ENCODE data around the gene LEPR. TPM values are rescaled to one million over a fixed set of nuclear protein-coding genes. Genes with fewer than 3 reads are reported as not detected.
"Not testable (repeated sequence)": the region's sequence is repeated elsewhere in the genome, so short reads cannot be mapped to it uniquely, and the experiment has no call there.

Gene LEPR
- total RNA-seq, 2 donors from 2014 or later = 4.6 to 9.2 TPM

DNA sequence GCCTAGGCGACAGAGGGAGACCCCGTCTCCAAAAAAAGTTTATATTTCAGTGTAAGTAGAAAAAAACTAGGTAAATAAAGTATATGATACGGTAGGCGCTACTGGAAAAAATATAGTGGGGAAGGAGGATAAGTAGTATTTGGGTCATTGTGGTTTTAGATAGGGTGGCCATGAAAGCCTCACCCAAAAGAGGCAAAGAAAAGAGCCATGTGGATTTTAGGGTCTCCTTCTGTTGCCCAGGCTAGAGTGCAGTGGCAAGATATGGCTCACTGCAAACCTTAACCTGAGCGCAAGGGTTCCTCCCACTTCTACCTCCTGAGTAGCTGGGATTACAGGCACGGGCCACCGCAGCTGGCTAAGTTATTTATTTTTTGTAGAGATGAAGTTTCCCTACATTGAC is 17.1 kb downstream of the LEPR start:
- no peaks in the 10 kb centered on the region for H3K27me3 Mint-ChIP-seq
- H3K9me3 Mint-ChIP-seq = no peaks in the 10 kb centered on the region
- ATAC-seq (replicated peaks) = no peak
- peaks cover 5% of the 10 kb centered on the region for H3K4me1 Mint-ChIP-seq
- no peak overlapping the region for H3K27ac Mint-ChIP-seq
- H3K4me3 Mint-ChIP-seq = no peak overlapping the region
- peaks cover 8% of the 10 kb centered on the region for H3K36me3 Mint-ChIP-seq (ENCODE audit: low read depth)

- no peak overlapping the region for H3K4me3 Mint-ChIP-seq
- H3K9me3 Mint-ChIP-seq = no peaks in the 10 kb centered on the region
- H3K4me1 Mint-ChIP-seq = no peaks in the 10 kb centered on the region
- H3K27ac Mint-ChIP-seq = no peak overlapping the region
- ATAC-seq (replicated peaks) = no peak
- no peaks in the 10 kb centered on the region for H3K36me3 Mint-ChIP-seq (ENCODE audit: low read depth)
- no peaks in the 10 kb centered on the region for H3K27me3 Mint-ChIP-seq
Observed at GRCh38 chr1:65440322-65440900, 19.9 kb downstream of the LEPR start.

DNA sequence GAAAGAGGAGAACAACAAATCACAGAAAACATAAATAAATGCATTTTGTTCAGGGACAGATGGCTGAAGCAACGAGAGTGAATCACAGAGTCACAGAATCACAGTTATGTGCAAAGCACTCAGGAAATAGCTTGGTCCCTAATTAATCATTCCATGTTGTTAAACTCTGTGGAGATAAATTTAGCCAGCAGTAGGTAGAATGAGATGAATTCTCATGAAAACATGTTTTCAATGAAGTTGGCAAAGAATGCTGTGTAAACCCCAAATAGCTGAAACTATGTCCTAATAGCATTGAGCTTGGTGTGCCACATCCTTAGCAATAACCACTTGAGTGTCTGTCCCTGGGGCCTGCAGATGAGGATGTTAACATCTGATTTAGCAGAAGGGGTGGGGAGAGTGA is 20.4 kb downstream of the LEPR start:
- H3K27me3 Mint-ChIP-seq = no peaks in the 10 kb centered on the region
- H3K27ac Mint-ChIP-seq = no peak overlapping the region
- H3K4me1 Mint-ChIP-seq = no peaks in the 10 kb centered on the region
- ATAC-seq (replicated peaks) = no peak
- H3K4me3 Mint-ChIP-seq = no peak overlapping the region
- no peaks in the 10 kb centered on the region for H3K9me3 Mint-ChIP-seq
- no peaks in the 10 kb centered on the region for H3K36me3 Mint-ChIP-seq (ENCODE audit: low read depth)

DNA sequence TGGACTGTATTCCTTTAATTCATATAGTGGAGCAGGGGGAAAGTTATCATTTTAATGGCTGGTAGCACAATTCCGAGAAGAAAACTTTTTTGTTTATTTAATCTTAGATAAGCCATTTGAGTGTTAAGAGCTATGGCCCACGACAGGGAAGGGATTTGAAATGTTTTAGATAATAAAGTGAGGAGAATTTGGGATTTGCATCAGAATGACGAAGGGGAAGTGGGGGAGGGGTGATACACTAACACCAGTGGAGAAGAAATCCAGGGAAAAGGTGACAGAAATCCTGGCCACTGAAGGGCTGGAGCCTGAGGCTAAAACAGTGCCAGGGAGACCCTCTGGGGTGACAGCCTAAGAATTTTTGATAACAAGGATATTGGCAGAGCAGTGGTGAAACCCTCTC is 21.0 kb downstream of the LEPR start:
- no peaks in the 10 kb centered on the region for H3K9me3 Mint-ChIP-seq
- no peaks in the 10 kb centered on the region for H3K36me3 Mint-ChIP-seq (ENCODE audit: low read depth)
- ATAC-seq (replicated peaks) = no peak
- H3K27ac Mint-ChIP-seq = no peak overlapping the region
- no peaks in the 10 kb centered on the region for H3K4me1 Mint-ChIP-seq
- no peak overlapping the region for H3K4me3 Mint-ChIP-seq
- no peaks in the 10 kb centered on the region for H3K27me3 Mint-ChIP-seq

GRCh38 chr1:65442442-65442841 is 22.0 kb downstream of the LEPR start:
- Mint-ChIP-seq H3K27ac (no peak overlapping the region), H3K4me1 (no peaks in the 10 kb centered on the region), H3K36me3 (ENCODE audit: low read depth) (no peaks in the 10 kb centered on the region), H3K9me3 (no peaks in the 10 kb centered on the region), H3K4me3 (no peak overlapping the region), H3K27me3 (no peaks in the 10 kb centered on the region)
- no peak for ATAC-seq (replicated peaks)

- no peak overlapping the region for H3K27ac Mint-ChIP-seq
- ATAC-seq (replicated peaks) = no peak
- H3K27me3 Mint-ChIP-seq = no peaks in the 10 kb centered on the region
- H3K4me1 Mint-ChIP-seq = no peaks in the 10 kb centered on the region
- no peaks in the 10 kb centered on the region for H3K9me3 Mint-ChIP-seq
- H3K36me3 Mint-ChIP-seq (ENCODE audit: low read depth) = no peaks in the 10 kb centered on the region
- H3K4me3 Mint-ChIP-seq = no peak overlapping the region
Observed at GRCh38 chr1:65443647-65444046, 23.2 kb downstream of the LEPR start.

DNA sequence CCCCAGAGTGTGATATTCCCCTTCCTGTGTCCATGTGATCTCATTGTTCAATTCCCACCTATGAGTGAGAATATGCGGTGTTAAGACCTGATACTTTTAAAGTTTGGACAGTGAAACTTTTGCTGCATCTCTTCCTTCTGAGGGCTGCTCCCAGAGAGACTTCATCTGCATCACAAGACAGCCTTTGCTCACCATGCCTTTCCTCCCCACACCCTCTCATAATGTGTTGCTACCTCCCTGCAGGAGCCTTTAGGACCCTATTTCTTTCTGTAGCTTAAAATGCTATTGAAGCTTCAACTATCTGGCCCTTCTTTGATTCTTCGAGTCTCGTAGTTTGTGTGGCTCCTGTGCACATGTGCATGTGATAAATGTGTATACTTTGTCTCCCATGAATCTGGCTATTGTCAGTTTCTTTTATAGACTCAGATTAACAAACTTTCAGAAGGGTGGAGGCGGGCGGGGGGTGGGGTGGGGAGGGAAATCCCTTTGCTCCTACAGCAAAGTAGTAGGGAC is 23.7 kb downstream of the LEPR start:
- no peak overlapping the region for H3K27ac Mint-ChIP-seq
- H3K4me1 Mint-ChIP-seq = no peaks in the 10 kb centered on the region
- H3K9me3 Mint-ChIP-seq = no peaks in the 10 kb centered on the region
- H3K4me3 Mint-ChIP-seq = no peak overlapping the region
- no peaks in the 10 kb centered on the region for H3K27me3 Mint-ChIP-seq
- ATAC-seq (replicated peaks) = no peak
- no peaks in the 10 kb centered on the region for H3K36me3 Mint-ChIP-seq (ENCODE audit: low read depth)

DNA sequence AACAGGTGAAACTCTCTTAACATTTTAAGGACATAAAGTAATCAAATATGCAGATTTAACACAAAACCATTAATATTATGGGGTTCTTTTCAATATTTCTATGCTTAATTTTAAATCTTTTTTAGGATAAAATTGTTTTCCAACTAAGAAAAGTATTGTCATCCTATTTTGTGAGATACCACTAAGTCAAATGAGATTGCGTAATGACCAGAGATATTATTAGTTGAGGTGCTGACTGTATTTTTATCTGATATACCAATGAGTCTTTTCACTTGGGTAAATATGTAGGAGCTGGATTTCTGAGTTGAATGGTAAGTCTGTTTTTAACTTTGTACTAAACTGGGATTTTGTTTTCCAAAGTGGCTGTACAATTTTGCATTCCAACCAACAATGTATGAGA is 25.4 kb downstream of the LEPR start:
- ATAC-seq (replicated peaks) = no peak
- H3K4me3 Mint-ChIP-seq = no peak overlapping the region
- no peaks in the 10 kb centered on the region for H3K9me3 Mint-ChIP-seq
- no peaks in the 10 kb centered on the region for H3K4me1 Mint-ChIP-seq
- no peak overlapping the region for H3K27ac Mint-ChIP-seq
- H3K36me3 Mint-ChIP-seq (ENCODE audit: low read depth) = no peaks in the 10 kb centered on the region
- no peaks in the 10 kb centered on the region for H3K27me3 Mint-ChIP-seq

- H3K9me3 Mint-ChIP-seq = peaks cover 3% of the 10 kb centered on the region
- no peaks in the 10 kb centered on the region for H3K4me1 Mint-ChIP-seq
- ATAC-seq (replicated peaks) = no peak
- H3K4me3 Mint-ChIP-seq = no peak overlapping the region
- no peaks in the 10 kb centered on the region for H3K27me3 Mint-ChIP-seq
- H3K27ac Mint-ChIP-seq = no peak overlapping the region
- no peaks in the 10 kb centered on the region for H3K36me3 Mint-ChIP-seq (ENCODE audit: low read depth)
Observed at GRCh38 chr1:65449214-65449823, 28.9 kb downstream of the LEPR start.

GRCh38 chr1:65455678-65456077 is 35.2 kb downstream of the LEPR start:
- ATAC-seq (replicated peaks); H3K27me3 Mint-ChIP-seq; H3K27ac Mint-ChIP-seq; H3K4me3 Mint-ChIP-seq; H3K36me3 Mint-ChIP-seq (ENCODE audit: low read depth): not testable (repeated sequence)
- peaks cover 14% of the 10 kb centered on the region for H3K9me3 Mint-ChIP-seq
- H3K4me1 Mint-ChIP-seq = peaks cover 15% of the 10 kb centered on the region

DNA sequence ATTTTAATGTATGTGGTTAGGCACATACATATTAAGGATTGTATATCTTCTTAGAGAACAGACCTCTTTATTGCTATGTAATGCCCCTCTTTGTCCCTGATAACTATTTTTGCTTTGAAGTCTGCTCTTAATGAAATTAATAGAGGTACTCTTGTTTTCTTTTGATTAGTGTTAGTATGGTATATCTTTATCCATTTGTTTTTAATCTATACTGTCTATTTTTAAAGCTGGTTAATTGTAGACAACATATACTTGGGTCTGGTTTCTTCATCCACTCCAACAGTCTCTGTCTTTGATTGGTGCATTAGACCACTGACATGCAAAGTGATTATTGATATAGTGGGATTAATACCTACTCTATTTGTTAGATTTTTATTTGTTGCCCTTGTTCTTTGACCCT is 36.0 kb downstream of the LEPR start:
- no peak overlapping the region for H3K27ac Mint-ChIP-seq
- no peaks in the 10 kb centered on the region for H3K27me3 Mint-ChIP-seq
- no peak overlapping the region for H3K4me3 Mint-ChIP-seq
- no peaks in the 10 kb centered on the region for H3K36me3 Mint-ChIP-seq (ENCODE audit: low read depth)
- peaks cover 14% of the 10 kb centered on the region for H3K9me3 Mint-ChIP-seq
- ATAC-seq (replicated peaks) = no peak
- H3K4me1 Mint-ChIP-seq = peaks cover 15% of the 10 kb centered on the region

DNA sequence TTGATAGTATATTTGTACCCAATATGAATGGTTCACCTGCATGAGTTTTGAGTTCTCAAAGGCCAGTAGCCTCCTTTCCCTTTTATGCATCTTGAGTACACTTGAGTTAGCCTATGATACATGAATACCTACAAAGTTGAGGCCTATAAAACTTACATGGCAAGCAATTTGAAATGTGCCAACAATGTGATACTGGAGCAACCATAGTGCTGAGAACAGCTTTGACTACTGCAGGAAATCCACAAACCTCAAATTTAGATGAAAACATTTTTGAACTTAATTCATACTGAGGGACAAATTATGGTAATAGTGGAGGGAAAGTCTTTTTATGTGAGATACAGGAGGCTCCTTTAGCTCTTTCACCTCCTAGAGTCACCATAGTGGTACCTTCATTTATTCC is 37.4 kb downstream of the LEPR start:
- Mint-ChIP-seq H3K27ac (peak overlapping the region; percentile 16), H3K27me3 (no peaks in the 10 kb centered on the region), H3K9me3 (peaks cover 14% of the 10 kb centered on the region), H3K4me1 (peaks cover 15% of the 10 kb centered on the region), H3K36me3 (ENCODE audit: low read depth) (no peaks in the 10 kb centered on the region), H3K4me3 (no peak overlapping the region)
- peak; percentile 44 for ATAC-seq (replicated peaks)

DNA sequence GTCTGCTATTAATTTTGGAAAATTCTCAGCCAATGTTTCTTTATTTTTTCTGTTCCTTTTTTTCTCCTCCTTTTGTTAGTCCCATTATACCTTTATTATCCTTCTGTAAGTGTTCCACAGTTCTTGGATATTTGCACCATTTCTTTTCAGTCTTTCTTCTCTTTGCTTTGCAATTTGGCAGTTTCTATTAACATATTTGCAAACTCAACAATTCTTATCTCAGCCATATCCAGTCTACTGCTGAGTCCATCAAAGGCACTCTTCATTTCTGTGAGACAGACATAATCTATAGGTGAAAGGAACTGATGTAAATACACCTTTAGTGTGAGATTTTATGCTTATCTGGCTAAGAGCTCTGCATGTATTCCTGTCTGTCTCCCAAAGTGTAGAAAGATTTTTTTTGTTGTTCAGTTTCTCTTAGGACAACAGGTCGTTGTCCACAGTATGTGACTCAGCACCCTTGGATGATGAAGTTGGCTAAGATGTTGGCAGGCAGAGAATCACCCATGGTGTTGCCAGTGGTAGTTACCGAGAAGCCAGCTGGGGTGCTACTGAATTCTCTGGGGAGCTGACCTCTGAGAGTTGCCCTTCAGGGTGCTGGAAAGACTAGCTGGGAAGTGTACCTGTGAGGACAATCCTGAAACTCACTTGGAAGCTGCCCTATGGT is 38.4 kb downstream of the LEPR start:
- Mint-ChIP-seq H3K4me1 (peaks cover 15% of the 10 kb centered on the region), H3K4me3 (no peak overlapping the region), H3K36me3 (ENCODE audit: low read depth) (no peaks in the 10 kb centered on the region), H3K9me3 (peaks cover 13% of the 10 kb centered on the region), H3K27ac (no peak overlapping the region), H3K27me3 (no peaks in the 10 kb centered on the region)
- no peak for ATAC-seq (replicated peaks)

GRCh38 chr1:65459397-65459768 is 38.9 kb downstream of the LEPR start:
- ATAC-seq (replicated peaks) = peak; percentile 32
- H3K36me3 Mint-ChIP-seq (ENCODE audit: low read depth) = no peaks in the 10 kb centered on the region

GRCh38 chr1:65465837-65466236 is 45.4 kb downstream of the LEPR start:
- not testable (repeated sequence) for ATAC-seq (replicated peaks); H3K36me3 Mint-ChIP-seq (ENCODE audit: low read depth); H3K4me3 Mint-ChIP-seq; H3K4me1 Mint-ChIP-seq; H3K9me3 Mint-ChIP-seq; H3K27me3 Mint-ChIP-seq; H3K27ac Mint-ChIP-seq

More at GRCh38 chr1:65459397-65459768, 38.9 kb downstream of the LEPR start:
- Mint-ChIP-seq H3K4me3 (no peak overlapping the region), H3K27ac (no peak overlapping the region), H3K27me3 (no peaks in the 10 kb centered on the region), H3K4me1 (peaks cover 15% of the 10 kb centered on the region), H3K9me3 (peaks cover 13% of the 10 kb centered on the region)

All from activated T-helper 17 cell treated with anti-CD3 and anti-CD28 coated beads, Interleukin-2, amount 50 U/mL, for 72 hours (primary cell).